ENCODE data around the gene CD46.

CD46 gene

GRCh38 chr1:207815466-207815865, 63.6 kb downstream of the CD46 start:
- H3K27me3 ChIP-seq (ENCODE audit: insufficient read depth, poor library complexity, severe bottlenecking) = no peaks in the 10 kb centered on the region
- TF ChIP-seq SPI1 (IDR thresholded peaks at IDR 0.05; ENCODE audit: borderline replicate concordance, low read depth) (no peak), GABPA (IDR thresholded peaks at IDR 0.05; ENCODE audit: low read depth) (no peak), CTCF (IDR thresholded peaks at IDR 0.05; ENCODE audit: insufficient read depth, low read length) (no peak), POLR2AphosphoS5 (IDR thresholded peaks at IDR 0.05; ENCODE audit: low read depth) (no peak), REST (IDR thresholded peaks at IDR 0.05; ENCODE audit: insufficient replicate concordance, low read depth) (no peak)
- DNase-seq (ENCODE audit: low read depth in 1 of 2, low spot score in 1 of 2) = no peak
- no peak overlapping the region for H3K27ac ChIP-seq (replicated peaks)
- no peak overlapping the region for H3K4me3 ChIP-seq (replicated peaks; ENCODE audit: insufficient read depth, low read length)

GRCh38 chr1:207815913-207816291, 64.0 kb downstream of the CD46 start:
- H3K4me3 ChIP-seq (replicated peaks; ENCODE audit: insufficient read depth, low read length) = no peak overlapping the region
- H3K27ac ChIP-seq (replicated peaks) = no peak overlapping the region
- TF ChIP-seq CTCF (IDR thresholded peaks at IDR 0.05; ENCODE audit: insufficient read depth, low read length) = no peak
- no peak for TF ChIP-seq REST (IDR thresholded peaks at IDR 0.05; ENCODE audit: insufficient replicate concordance, low read depth)
- TF ChIP-seq GABPA (IDR thresholded peaks at IDR 0.05; ENCODE audit: low read depth) = no peak
- no peak for TF ChIP-seq POLR2AphosphoS5 (IDR thresholded peaks at IDR 0.05; ENCODE audit: low read depth)
- TF ChIP-seq SPI1 (IDR thresholded peaks at IDR 0.05; ENCODE audit: borderline replicate concordance, low read depth) = no peak
- DNase-seq (ENCODE audit: low read depth in 1 of 2, low spot score in 1 of 2) = peak in 1 of 2 experiments; percentile 36
- H3K27me3 ChIP-seq (ENCODE audit: insufficient read depth, poor library complexity, severe bottlenecking) = no peaks in the 10 kb centered on the region

GRCh38 chr1:207817166-207817565, 65.3 kb downstream of the CD46 start:
- no peak for DNase-seq (ENCODE audit: low read depth in 1 of 2, low spot score in 1 of 2)
- Histone ChIP-seq H3K4me3 (replicated peaks; ENCODE audit: insufficient read depth, low read length) (no peak overlapping the region), H3K27ac (replicated peaks) (no peak overlapping the region), H3K27me3 (ENCODE audit: insufficient read depth, poor library complexity, severe bottlenecking) (no peaks in the 10 kb centered on the region)
- TF ChIP-seq REST (IDR thresholded peaks at IDR 0.05; ENCODE audit: insufficient replicate concordance, low read depth) = no peak
- TF ChIP-seq CTCF (IDR thresholded peaks at IDR 0.05; ENCODE audit: insufficient read depth, low read length) = no peak
- no peak for TF ChIP-seq GABPA (IDR thresholded peaks at IDR 0.05; ENCODE audit: low read depth)
- no peak for TF ChIP-seq SPI1 (IDR thresholded peaks at IDR 0.05; ENCODE audit: borderline replicate concordance, low read depth)
- TF ChIP-seq POLR2AphosphoS5 (IDR thresholded peaks at IDR 0.05; ENCODE audit: low read depth) = no peak

Measured in HL-60 (cell line).